MM.1S (cell line): ENCODE data around the gene ZYG11A.

ENCODE experiments used
- EZH2phosphoT487 ChIP-seq: fragments of 300-600 bp; sonication (generic); IDR thresholded peaks from 2 replicates; pipeline ENCODE4 v1.6.1; 2018; ENCODE audit warnings: antibody characterized with exemption, low read length
- TF ChIP-seq, protein P1 (sequence below): fragments of 300-600 bp; sonication (generic); IDR thresholded peaks from 2 replicates; pipeline ENCODE4 v1.5.1; 2016; ENCODE audit warnings: antibody characterized with exemption, low read length, mixed read lengths

GRCh38 chr1:52904927-52905698 lies 62.6 kb downstream of the ZYG11A start:
- TF ChIP-seq, protein P1, sequence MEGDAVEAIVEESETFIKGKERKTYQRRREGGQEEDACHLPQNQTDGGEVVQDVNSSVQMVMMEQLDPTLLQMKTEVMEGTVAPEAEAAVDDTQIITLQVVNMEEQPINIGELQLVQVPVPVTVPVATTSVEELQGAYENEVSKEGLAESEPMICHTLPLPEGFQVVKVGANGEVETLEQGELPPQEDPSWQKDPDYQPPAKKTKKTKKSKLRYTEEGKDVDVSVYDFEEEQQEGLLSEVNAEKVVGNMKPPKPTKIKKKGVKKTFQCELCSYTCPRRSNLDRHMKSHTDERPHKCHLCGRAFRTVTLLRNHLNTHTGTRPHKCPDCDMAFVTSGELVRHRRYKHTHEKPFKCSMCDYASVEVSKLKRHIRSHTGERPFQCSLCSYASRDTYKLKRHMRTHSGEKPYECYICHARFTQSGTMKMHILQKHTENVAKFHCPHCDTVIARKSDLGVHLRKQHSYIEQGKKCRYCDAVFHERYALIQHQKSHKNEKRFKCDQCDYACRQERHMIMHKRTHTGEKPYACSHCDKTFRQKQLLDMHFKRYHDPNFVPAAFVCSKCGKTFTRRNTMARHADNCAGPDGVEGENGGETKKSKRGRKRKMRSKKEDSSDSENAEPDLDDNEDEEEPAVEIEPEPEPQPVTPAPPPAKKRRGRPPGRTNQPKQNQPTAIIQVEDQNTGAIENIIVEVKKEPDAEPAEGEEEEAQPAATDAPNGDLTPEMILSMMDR = peak; percentile 43
- TF ChIP-seq EZH2phosphoT487 = no peak
